Activated naive CD4-positive, alpha-beta T cell treated with anti-CD3 and anti-CD28 coated beads for 36 hours (primary cell): ENCODE measurements around the gene PPM1E. TPM values are rescaled to one million over a fixed set of nuclear protein-coding genes. Genes with fewer than 3 reads are reported as not detected.
"Not testable (repeated sequence)": the region's sequence is repeated elsewhere in the genome, so short reads cannot be mapped to it uniquely, and the experiment has no call there.

Experiments
- CTCF ChIA-PET: fragments of 350-600 bp; sonication (Branson Sonifier 250); formaldehyde crosslinking; loops from one replicate; lab custom pipeline; 2021; ENCODE audit warnings: antibody characterized with exemption; lab: Charles Lee
- DNase-seq: peaks from one replicate; pipeline ENCODE4 v3.0.0-alpha.2; 2020
- H3K27ac Mint-ChIP-seq: one replicate; pipeline ENCODE4 v1.8.0; 2021; ENCODE audit warnings: mild to moderate bottlenecking, mixed read lengths
- H3K27me3 Mint-ChIP-seq: one replicate; pipeline ENCODE4 v1.8.0; 2021; ENCODE audit warnings: low read depth, mixed read lengths
- H3K36me3 Mint-ChIP-seq: one replicate; pipeline ENCODE4 v1.8.0; 2021; ENCODE audit warnings: low read depth, mixed read lengths
- H3K4me1 Mint-ChIP-seq: one replicate; pipeline ENCODE4 v1.8.0; 2021; ENCODE audit warnings: low read depth, mixed read lengths
- H3K4me3 Mint-ChIP-seq: one replicate; pipeline ENCODE4 v1.8.0; 2021; ENCODE audit warnings: mild to moderate bottlenecking, moderate library complexity, mixed read lengths
- H3K9me3 Mint-ChIP-seq: one replicate; pipeline ENCODE4 v1.8.0; 2021; ENCODE audit warnings: mixed read lengths
- intact Hi-C: fragments of 100-400 bp; cut with micrococcal nuclease; formaldehyde crosslinking; loops from one replicate; pipeline ENCODE4 v1.15.1; 2023
- total RNA-seq, 2 experiments: library from RNA; stranded (reverse); gene quantifications; one replicate each; pipeline ENCODE4 v1.2.3, GENCODE V29; 2021

The PPM1E gene
- total RNA-seq, 2 experiments from 2014 or later, result 0.05 TPM; not detected in 1

DNA sequence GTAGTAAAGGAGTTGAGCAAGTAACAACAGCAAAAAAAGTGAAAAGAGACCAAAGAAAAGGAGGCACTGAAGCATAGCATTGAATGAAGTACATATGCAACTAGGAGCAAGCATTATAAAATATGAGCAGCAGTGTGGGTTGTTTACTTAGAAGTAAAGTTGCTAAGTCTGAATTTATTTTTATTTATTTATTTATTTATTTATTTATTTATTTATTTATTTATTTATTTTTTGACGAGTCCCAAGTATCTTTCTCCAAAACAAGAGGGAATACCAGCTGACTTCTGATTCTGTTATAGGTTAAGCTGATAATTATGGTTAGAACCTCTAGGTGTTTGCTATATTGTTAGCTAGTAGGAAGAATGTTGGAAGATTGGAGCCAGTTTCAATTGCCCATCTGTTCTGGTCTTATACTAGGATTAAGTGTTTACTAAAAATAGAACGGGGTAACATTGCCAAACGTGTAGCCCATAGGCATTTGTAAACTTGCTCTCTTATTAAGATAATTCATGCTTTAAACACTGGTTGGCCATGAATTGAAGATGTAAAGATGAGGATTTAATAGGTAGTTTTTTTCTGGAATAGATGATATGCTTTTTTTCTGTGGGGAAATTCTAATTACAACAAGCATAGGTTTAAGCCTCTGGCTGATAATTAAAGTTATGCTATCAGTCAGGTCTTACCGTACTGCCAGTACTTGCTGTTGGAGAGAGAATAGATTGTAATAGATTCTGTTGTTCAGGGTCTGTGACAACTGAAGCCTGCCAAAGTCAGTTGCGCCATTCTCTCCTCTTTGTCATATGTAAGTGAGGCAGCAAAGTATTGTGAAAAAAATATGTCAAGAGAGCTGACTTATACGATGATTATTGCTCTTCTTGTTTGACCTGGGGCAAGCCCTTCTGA, 66.7 kb downstream of the PPM1E start:
- CTCF ChIA-PET, result interaction anchor here (0.7 kb wide), 1 partner anchor 701 kb away, joined by 3 read pairs; no protein-coding TSS in a partner anchor
- no peak for DNase-seq
- Mint-ChIP-seq H3K27me3 (peaks cover 5% of the 10 kb centered on the region), H3K4me1 (no peaks in the 10 kb centered on the region), H3K9me3 (no peaks in the 10 kb centered on the region), H3K4me3 (no peak overlapping the region), H3K36me3 (no peaks in the 10 kb centered on the region), H3K27ac (no peak overlapping the region)
- intact Hi-C loops, result no loop called here

GRCh38 chr17:58823051-58823525, 67.4 kb downstream of the PPM1E start:
- Mint-ChIP-seq H3K4me1 (no peaks in the 10 kb centered on the region), H3K36me3 (no peaks in the 10 kb centered on the region), H3K4me3 (no peak overlapping the region), H3K27ac (no peak overlapping the region), H3K27me3 (peaks cover 5% of the 10 kb centered on the region), H3K9me3 (no peaks in the 10 kb centered on the region)
- intact Hi-C loops, result no loop called here
- DNase-seq, result no peak
- CTCF ChIA-PET, result interaction anchor here (0.7 kb wide), 1 partner anchor 700 kb away, joined by 3 read pairs; no protein-coding TSS in a partner anchor

GRCh38 chr17:58829172-58829637, 73.6 kb downstream of the PPM1E start:
- Mint-ChIP-seq H3K27me3 (peaks cover 12% of the 10 kb centered on the region), H3K27ac (no peak overlapping the region), H3K4me3 (no peak overlapping the region), H3K9me3 (peaks cover 2% of the 10 kb centered on the region), H3K36me3 (no peaks in the 10 kb centered on the region), H3K4me1 (no peaks in the 10 kb centered on the region)
- DNase-seq, result no peak
- intact Hi-C loops, result no loop called here
- CTCF ChIA-PET, result no interaction called here

DNA sequence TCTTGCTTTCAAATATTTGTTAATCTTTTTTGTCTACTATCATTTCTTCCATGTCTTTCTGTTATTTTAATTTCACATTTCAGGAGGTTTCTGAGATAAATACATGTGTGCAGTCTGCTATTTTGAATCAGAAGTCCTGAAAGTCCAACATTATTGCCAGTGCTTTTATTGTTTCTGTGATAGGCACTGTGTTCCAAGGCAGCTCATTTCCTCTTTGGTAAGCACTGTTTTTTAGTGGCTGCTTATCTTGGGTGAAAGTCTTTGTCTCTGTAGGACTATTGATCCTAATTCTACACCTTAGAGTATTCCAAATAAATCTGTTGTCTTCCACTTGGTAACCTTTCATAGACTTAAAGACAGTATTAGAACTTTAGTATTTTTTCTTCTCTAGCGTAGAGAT, 76.1 kb downstream of the PPM1E start:
- CTCF ChIA-PET, result interaction anchor here (1.1 kb wide), 1 partner anchor 75 kb away, joined by 3 read pairs; no protein-coding TSS in a partner anchor
- H3K27me3 Mint-ChIP-seq, result peaks cover 15% of the 10 kb centered on the region
- H3K4me3 Mint-ChIP-seq, result no peak overlapping the region

DNA sequence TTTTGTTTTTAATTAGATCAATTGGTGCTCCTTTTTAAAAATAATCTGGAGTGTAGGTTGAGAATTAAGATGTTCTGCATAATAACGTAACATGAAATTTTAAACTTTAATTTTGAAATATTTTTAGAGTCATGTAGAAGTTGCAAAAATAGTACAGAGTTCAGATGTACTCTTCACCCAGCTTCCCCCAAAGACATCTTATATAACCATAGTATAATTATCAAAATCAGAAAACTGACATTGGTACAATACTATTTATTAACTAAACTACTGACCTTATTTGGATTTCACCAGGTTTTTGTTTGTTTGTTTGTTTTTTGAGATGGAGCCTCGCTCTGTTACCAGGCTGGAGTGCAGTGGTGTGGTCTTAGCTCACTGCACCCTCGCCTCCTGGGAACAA, 76.9 kb downstream of the PPM1E start:
- no peak for DNase-seq
- Mint-ChIP-seq H3K36me3 (no peaks in the 10 kb centered on the region), H3K27me3 (peaks cover 15% of the 10 kb centered on the region), H3K4me1 (no peaks in the 10 kb centered on the region), H3K27ac (no peak overlapping the region), H3K9me3 (peaks cover 2% of the 10 kb centered on the region), H3K4me3 (no peak overlapping the region)
- intact Hi-C loops, result no loop called here
- CTCF ChIA-PET, result no interaction called here

More for the DNA sequence above, 76.1 kb downstream of the PPM1E start:
- no peaks in the 10 kb centered on the region for H3K4me1 Mint-ChIP-seq
- peaks cover 2% of the 10 kb centered on the region for H3K9me3 Mint-ChIP-seq
- intact Hi-C loops, result no loop called here
- H3K27ac Mint-ChIP-seq, result no peak overlapping the region
- DNase-seq, result no peak
- no peaks in the 10 kb centered on the region for H3K36me3 Mint-ChIP-seq

DNA sequence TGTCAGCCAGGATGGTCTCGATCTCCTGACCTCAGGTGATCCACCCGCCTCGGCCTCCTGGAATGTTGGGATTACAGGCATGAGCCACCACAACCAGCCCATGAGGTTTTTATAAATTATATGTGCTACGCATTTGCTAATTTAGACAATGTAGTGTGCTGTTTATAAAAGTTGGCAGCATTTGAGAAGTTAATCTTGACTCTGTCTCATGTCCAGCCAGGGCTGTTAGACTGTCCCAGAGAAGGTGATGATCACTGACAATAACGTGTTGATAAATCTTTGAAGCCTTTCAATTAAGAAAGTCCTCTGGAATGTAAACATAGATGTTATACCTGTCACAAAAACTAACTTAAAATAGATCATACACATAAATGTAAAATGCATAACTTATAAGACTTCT, 82.0 kb downstream of the PPM1E start:
- DNase-seq, result no peak
- H3K36me3 Mint-ChIP-seq, result no peaks in the 10 kb centered on the region
- H3K27me3 Mint-ChIP-seq, result peaks cover 19% of the 10 kb centered on the region
- CTCF ChIA-PET, result no interaction called here
- H3K4me1 Mint-ChIP-seq, result no peaks in the 10 kb centered on the region
- H3K9me3 Mint-ChIP-seq, result no peaks in the 10 kb centered on the region
- intact Hi-C loops, result no loop called here
- no peak overlapping the region for H3K4me3 Mint-ChIP-seq
- no peak overlapping the region for H3K27ac Mint-ChIP-seq

DNA sequence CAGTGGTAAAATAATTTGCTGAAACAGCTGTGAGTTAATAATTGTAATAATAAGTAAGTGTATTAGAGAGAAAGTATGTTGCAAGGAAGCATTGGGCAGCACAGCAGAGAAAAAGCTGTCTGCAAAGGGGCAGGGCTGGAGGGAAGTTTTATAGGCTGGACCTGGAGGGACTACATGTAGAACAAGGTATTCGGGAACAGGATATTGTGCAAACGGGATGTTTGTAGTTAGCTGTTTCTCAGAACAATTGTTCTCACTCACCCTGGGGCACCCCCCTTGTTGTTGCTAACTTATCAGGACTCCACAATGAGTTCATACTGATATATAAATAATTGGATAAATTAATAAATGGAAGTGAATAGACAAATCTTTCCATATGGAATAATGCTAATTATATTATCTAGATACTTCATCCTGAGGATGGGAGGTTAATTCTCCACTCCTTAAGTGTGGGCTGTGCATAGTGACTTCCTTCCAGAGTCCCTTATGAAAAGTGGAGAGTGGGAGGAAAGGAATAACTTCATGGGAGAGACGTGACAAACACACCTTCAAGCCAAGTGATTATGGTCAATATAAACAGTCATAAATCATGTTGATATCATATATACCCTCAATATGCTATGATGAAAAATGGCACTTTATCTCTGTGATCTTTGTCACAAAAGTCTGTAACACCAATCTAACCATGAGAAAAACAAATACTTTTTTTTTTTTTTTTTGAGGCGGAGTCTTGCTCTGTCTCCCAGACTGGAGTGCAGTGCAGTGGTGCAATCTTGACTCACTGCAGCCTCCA, 85.4 kb downstream of the PPM1E start:
- H3K27me3 Mint-ChIP-seq, result peaks cover 9% of the 10 kb centered on the region
- H3K27ac Mint-ChIP-seq, result no peak overlapping the region
- DNase-seq, result no peak
- H3K36me3 Mint-ChIP-seq, result no peaks in the 10 kb centered on the region
- intact Hi-C loops, result no loop called here
- H3K4me1 Mint-ChIP-seq, result no peaks in the 10 kb centered on the region
- H3K4me3 Mint-ChIP-seq, result no peak overlapping the region
- H3K9me3 Mint-ChIP-seq, result no peaks in the 10 kb centered on the region
- CTCF ChIA-PET, result no interaction called here

DNA sequence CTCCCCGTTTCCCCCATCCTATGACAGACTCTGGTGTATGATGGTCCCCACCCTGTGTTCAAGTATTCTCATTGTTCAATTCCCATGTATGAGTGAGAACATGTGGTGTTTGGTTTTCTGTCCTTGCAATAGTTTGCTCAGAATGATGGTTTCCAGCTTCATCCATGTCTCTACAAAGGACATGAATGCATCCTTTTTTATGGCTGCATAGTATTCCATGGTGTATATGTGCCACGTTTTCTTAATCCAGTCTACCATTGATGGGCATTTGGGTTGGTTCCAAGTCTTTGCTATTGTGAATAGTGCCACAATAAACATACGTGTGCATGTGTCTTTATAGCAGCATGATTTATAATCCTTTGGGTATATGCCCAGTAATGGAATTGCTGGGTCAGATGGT, 90.8 kb downstream of the PPM1E start:
- DNase-seq, H3K4me1 Mint-ChIP-seq, H3K9me3 Mint-ChIP-seq, H3K4me3 Mint-ChIP-seq, H3K36me3 Mint-ChIP-seq, CTCF ChIA-PET, H3K27ac Mint-ChIP-seq, intact Hi-C loops: not testable (repeated sequence)
- H3K27me3 Mint-ChIP-seq, result peaks cover 24% of the 10 kb centered on the region

GRCh38 chr17:58850106-58850505, 94.5 kb downstream of the PPM1E start:
- H3K27ac Mint-ChIP-seq, DNase-seq, H3K36me3 Mint-ChIP-seq, H3K4me1 Mint-ChIP-seq, H3K9me3 Mint-ChIP-seq, intact Hi-C loops, H3K4me3 Mint-ChIP-seq, CTCF ChIA-PET: not testable (repeated sequence)
- H3K27me3 Mint-ChIP-seq, result peaks cover 31% of the 10 kb centered on the region

- intact Hi-C loops, result no loop called here
- Mint-ChIP-seq H3K27me3 (peaks cover 6% of the 10 kb centered on the region), H3K27ac (no peak overlapping the region), H3K9me3 (no peaks in the 10 kb centered on the region), H3K36me3 (no peaks in the 10 kb centered on the region), H3K4me3 (no peak overlapping the region), H3K4me1 (no peaks in the 10 kb centered on the region)
- CTCF ChIA-PET, result interaction anchor here (0.6 kb wide), 1 partner anchor 70 kb away, joined by 4 read pairs; no protein-coding TSS in a partner anchor
- DNase-seq, result no peak
Measured at GRCh38 chr17:58865301-58865700, 109.6 kb downstream of the PPM1E start.

- Mint-ChIP-seq H3K27ac (no peak overlapping the region), H3K4me3 (no peak overlapping the region)
- CTCF ChIA-PET, result interaction anchor here (0.5 kb wide), 1 partner anchor 13 kb away, joined by 3 read pairs; no protein-coding TSS in a partner anchor
Measured at GRCh38 chr17:58870747-58871146, 115.1 kb downstream of the PPM1E start.

DNA sequence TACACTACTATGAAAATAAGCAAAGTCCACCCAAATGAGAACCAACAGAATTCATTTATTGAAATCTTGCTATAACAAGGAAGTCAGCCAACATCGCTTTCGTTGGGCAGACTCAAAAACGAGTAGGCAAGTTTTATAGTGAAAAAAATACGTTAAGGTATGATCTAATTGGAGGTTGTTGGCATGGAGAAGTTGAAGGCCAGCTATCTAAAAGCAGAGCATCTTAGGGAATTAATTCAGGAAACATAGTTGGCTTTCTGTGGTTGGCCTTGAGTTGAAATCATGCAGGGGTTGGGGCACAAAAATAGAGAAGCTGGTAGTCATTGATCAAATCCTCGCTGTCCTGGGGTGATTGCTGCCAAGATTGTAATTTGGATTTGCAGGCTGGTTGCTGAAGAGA, 118.3 kb downstream of the PPM1E start:
- no peaks in the 10 kb centered on the region for H3K27me3 Mint-ChIP-seq
- no peak overlapping the region for H3K27ac Mint-ChIP-seq
- H3K4me3 Mint-ChIP-seq, result no peak overlapping the region
- H3K36me3 Mint-ChIP-seq, result no peaks in the 10 kb centered on the region
- CTCF ChIA-PET, result no interaction called here
- intact Hi-C loops, result loop anchor here (2.0 kb wide), 1 partner anchor 131 kb away; no protein-coding TSS in a partner anchor
- H3K9me3 Mint-ChIP-seq, result no peaks in the 10 kb centered on the region
- DNase-seq, result no peak
- peaks cover 8% of the 10 kb centered on the region for H3K4me1 Mint-ChIP-seq

More at GRCh38 chr17:58870747-58871146, 115.1 kb downstream of the PPM1E start:
- peaks cover 8% of the 10 kb centered on the region for H3K4me1 Mint-ChIP-seq
- intact Hi-C loops, result no loop called here
- H3K36me3 Mint-ChIP-seq, result no peaks in the 10 kb centered on the region
- no peaks in the 10 kb centered on the region for H3K9me3 Mint-ChIP-seq
- H3K27me3 Mint-ChIP-seq, result peaks cover 2% of the 10 kb centered on the region
- no peak for DNase-seq
